GM12878 (cell line): ENCODE data around the gene KIF22. TPM values are rescaled to one million over a fixed set of nuclear protein-coding genes. Genes with fewer than 3 reads are reported as not detected.
A peak's percentile ranks its signal among the peaks of the same experiment; 100 is the strongest.

Source experiments
- CHD1 ChIP-seq: IDR thresholded peaks from 2 replicates; pipeline ENCODE4 v1.6.1; 2012; ENCODE audit warnings: low read depth, low read length, improper control_type of control experiment
- CREM ChIP-seq: IDR thresholded peaks from 2 replicates; pipeline ENCODE4 v1.6.1; 2014; ENCODE audit warnings: antibody characterized with exemption, low read depth
- CUX1 ChIP-seq: IDR thresholded peaks from 2 replicates; pipeline ENCODE4 v1.6.1; 2012; ENCODE audit warnings: improper control_type of control experiment, low read depth, low read length; ENCODE audit not compliant: insufficient replicate concordance
- HDGF ChIP-seq: fragments of 450-650 bp; IDR thresholded peaks from 2 replicates; pipeline ENCODE4 v1.6.1; 2016; ENCODE audit warnings: antibody characterized with exemption
- JUNB ChIP-seq: IDR thresholded peaks from 2 replicates; pipeline ENCODE4 v1.6.1; 2016; ENCODE audit warnings: antibody characterized with exemption, mild to moderate bottlenecking
- NFXL1 ChIP-seq: fragments of 450-650 bp; IDR thresholded peaks from 2 replicates; pipeline ENCODE4 v1.6.1; 2017; ENCODE audit warnings: antibody characterized with exemption, mild to moderate bottlenecking, borderline replicate concordance
- RB1 ChIP-seq: fragments of 450-650 bp; formaldehyde crosslinking; IDR thresholded peaks from 2 replicates; pipeline ENCODE4 v1.6.1; 2017; ENCODE audit warnings: mild to moderate bottlenecking, borderline replicate concordance
- STAT1 ChIP-seq: fragments of 450-650 bp; conservative IDR thresholded peaks from 2 replicates; pipeline ENCODE4 v1.6.1; 2014; ENCODE audit warnings: antibody characterized with exemption, mild to moderate bottlenecking
- USF2 ChIP-seq: IDR thresholded peaks from 2 replicates; pipeline ENCODE4 v1.6.1; 2011; ENCODE audit warnings: low read depth, low read length, improper control_type of control experiment, borderline replicate concordance
- ZBTB33 ChIP-seq: fragments of 450-650 bp; IDR thresholded peaks from 2 replicates; pipeline ENCODE4 v1.6.1; 2017; ENCODE audit warnings: mild to moderate bottlenecking
- ZBTB4 ChIP-seq: fragments of 450-650 bp; formaldehyde crosslinking; IDR thresholded peaks from 2 replicates; pipeline ENCODE4 v1.4.0; 2022; ENCODE audit warnings: mild to moderate bottlenecking, moderate library complexity
- ZNF687 ChIP-seq: fragments of 450-650 bp; IDR thresholded peaks from 2 replicates; pipeline ENCODE4 v1.6.1; 2017; ENCODE audit warnings: mild to moderate bottlenecking, moderate library complexity
- polyA plus RNA-seq, 11 experiments: library from polyadenylated mRNA; depleted of rRNA in 4 of 11; unstranded in 6 of 11; stranded (reverse) in 5 of 11; fragments of >200 nt; fragmentation: Nextera tagmentation in 4 of 11; fragmentation: Illumina TruSeq in 1 of 11; extraction: Ambion mirVana in 4 of 11; extraction: Trizol in 1 of 11; gene quantifications; 1 replicate in 1 of 11; 2 replicates in 10 of 11; pipeline versions ENCODE4 v1.2.1 to v1.2.3, GENCODE V29; 2011 to 2016; ENCODE audit warnings: inconsistent platforms in 2 of 11, missing spikeins in 2 of 11, low read depth in 1 of 11
- total RNA-seq, 4 experiments: library from RNA; depleted of rRNA in 3 of 4; stranded (reverse); fragments of >200 nt in 3 of 4; fragmentation: Illumina TruSeq in 1 of 4; extraction: Trizol in 1 of 4; gene quantifications; 2 replicates each; pipeline versions ENCODE4 v1.2.1 to v1.2.3, GENCODE V29; 2013 to 2021

Gene KIF22
- total and polyA plus RNA-seq, 10 of the 15 experiments (the other 5 are each of a cell fraction or from before 2014, with no cell fraction given) = 7.6 to 158 (median 132) TPM

- TF ChIP-seq ZBTB33 (no peak), JUNB (no peak), STAT1 (no peak), ZBTB4 (no peak), HDGF (peak; percentile 100), CHD1 (no peak), CUX1 (no peak), USF2 (peak; percentile 27; the same call in 1 of the 2 replicates), CREM (no peak), ZNF687 (peak; percentile 97), RB1 (no peak), NFXL1 (no peak)
Observed at GRCh38 chr16:29807426-29808218, 17.1 kb downstream of the KIF22 start (continued).
